Measurements from ENCODE around the gene CREB3L2. TPM values are rescaled to one million over a fixed set of nuclear protein-coding genes. Genes with fewer than 3 reads are reported as not detected.
A peak's percentile ranks its signal among the peaks of the same experiment; 100 is the strongest.

CREB3L2 gene
- total and polyA plus RNA-seq, 2 donors (not counting 1 experiment from before 2014, with no cell fraction given): 39.3 to 63.7 TPM

GRCh38 chr7:137934941-137935883 is 66.7 kb downstream of the CREB3L2 start:
- DNase-seq (ENCODE audit: low read depth in 2 of 2): no peak
- Histone ChIP-seq H3K9ac (ENCODE audit: insufficient read depth, low read length) (no peak overlapping the region), H3K4me3 (replicated peaks in 1 of 4; ENCODE audit: control extremely low read depth in 1 of 4, insufficient read depth in 1 of 4, low read depth in 3 of 4, low read length in 4 of 4) (no peak overlapping the region), H3K4me2 (ENCODE audit: extremely low read depth, insufficient read depth, low read length) (peak overlapping the region; percentile 16), H3K4me1 (ENCODE audit: control insufficient read depth, extremely low read depth, insufficient read depth, low read length) (peaks cover 48% of the 10 kb centered on the region), H3K27me3 (ENCODE audit: control insufficient read depth, insufficient read depth, low read length) (no peaks in the 10 kb centered on the region), H3K27ac (ENCODE audit: insufficient read depth, low read length) (peak overlapping the region; percentile 26), H3K36me3 (ENCODE audit: control insufficient read depth, insufficient read depth, low read length) (no peaks in the 10 kb centered on the region), H2AFZ (ENCODE audit: low read length) (no peak overlapping the region), H3K9me3 (ENCODE audit: control insufficient read depth, insufficient read depth, low read depth, low read length) (no peaks in the 10 kb centered on the region), H4K20me1 (ENCODE audit: control insufficient read depth, extremely low read depth, insufficient read depth, low read length) (no peaks in the 10 kb centered on the region), H3K79me2 (ENCODE audit: control insufficient read depth, insufficient read depth, low read length) (peaks cover 72% of the 10 kb centered on the region)
- TF ChIP-seq CTCF (conservative IDR thresholded peaks at IDR 0.05 in 1 of 2, IDR thresholded peaks at IDR 0.05 in 1 of 2; ENCODE audit: low read depth in 1 of 2, low read length in 2 of 2) (no peak), EZH2 (IDR thresholded peaks at IDR 0.05; ENCODE audit: low read length, missing control alignments) (no peak)

GRCh38 chr7:137934176-137934826 is 67.6 kb downstream of the CREB3L2 start:
- no peaks in the 10 kb centered on the region for H4K20me1 ChIP-seq (ENCODE audit: control insufficient read depth, extremely low read depth, insufficient read depth, low read length)
- H3K27ac ChIP-seq (ENCODE audit: insufficient read depth, low read length): peak overlapping the region; percentile 79
- H3K9ac ChIP-seq (ENCODE audit: insufficient read depth, low read length): no peak overlapping the region
- no peaks in the 10 kb centered on the region for H3K27me3 ChIP-seq (ENCODE audit: control insufficient read depth, insufficient read depth, low read length)
- no peak overlapping the region for H3K4me2 ChIP-seq (ENCODE audit: extremely low read depth, insufficient read depth, low read length)
- no peak overlapping the region for H2AFZ ChIP-seq (ENCODE audit: low read length)
- no peaks in the 10 kb centered on the region for H3K9me3 ChIP-seq (ENCODE audit: control insufficient read depth, insufficient read depth, low read depth, low read length)
- TF ChIP-seq EZH2 (IDR thresholded peaks at IDR 0.05; ENCODE audit: low read length, missing control alignments) (no peak), CTCF (conservative IDR thresholded peaks at IDR 0.05 in 1 of 2, IDR thresholded peaks at IDR 0.05 in 1 of 2; ENCODE audit: low read depth in 1 of 2, low read length in 2 of 2) (no peak)
- peaks cover 50% of the 10 kb centered on the region for H3K4me1 ChIP-seq (ENCODE audit: control insufficient read depth, extremely low read depth, insufficient read depth, low read length)
- no peaks in the 10 kb centered on the region for H3K36me3 ChIP-seq (ENCODE audit: control insufficient read depth, insufficient read depth, low read length)
- no peak overlapping the region for H3K4me3 ChIP-seq (replicated peaks in 1 of 4; ENCODE audit: control extremely low read depth in 1 of 4, insufficient read depth in 1 of 4, low read depth in 3 of 4, low read length in 4 of 4)
- peaks cover 66% of the 10 kb centered on the region for H3K79me2 ChIP-seq (ENCODE audit: control insufficient read depth, insufficient read depth, low read length)
- DNase-seq (ENCODE audit: low read depth in 2 of 2): no peak

GRCh38 chr7:137933270-137934017 is 68.4 kb downstream of the CREB3L2 start:
- Histone ChIP-seq H3K4me3 (replicated peaks in 1 of 4; ENCODE audit: control extremely low read depth in 1 of 4, insufficient read depth in 1 of 4, low read depth in 3 of 4, low read length in 4 of 4) (no peak overlapping the region), H3K27ac (ENCODE audit: insufficient read depth, low read length) (peak overlapping the region; percentile 79), H3K79me2 (ENCODE audit: control insufficient read depth, insufficient read depth, low read length) (peaks cover 68% of the 10 kb centered on the region), H2AFZ (ENCODE audit: low read length) (no peak overlapping the region), H3K27me3 (ENCODE audit: control insufficient read depth, insufficient read depth, low read length) (no peaks in the 10 kb centered on the region), H3K36me3 (ENCODE audit: control insufficient read depth, insufficient read depth, low read length) (no peaks in the 10 kb centered on the region), H3K4me1 (ENCODE audit: control insufficient read depth, extremely low read depth, insufficient read depth, low read length) (peaks cover 50% of the 10 kb centered on the region), H3K9ac (ENCODE audit: insufficient read depth, low read length) (no peak overlapping the region), H4K20me1 (ENCODE audit: control insufficient read depth, extremely low read depth, insufficient read depth, low read length) (no peaks in the 10 kb centered on the region), H3K4me2 (ENCODE audit: extremely low read depth, insufficient read depth, low read length) (peak overlapping the region; percentile 28), H3K9me3 (ENCODE audit: control insufficient read depth, insufficient read depth, low read depth, low read length) (no peaks in the 10 kb centered on the region)
- no peak for TF ChIP-seq CTCF (conservative IDR thresholded peaks at IDR 0.05 in 1 of 2, IDR thresholded peaks at IDR 0.05 in 1 of 2; ENCODE audit: low read depth in 1 of 2, low read length in 2 of 2)
- TF ChIP-seq EZH2 (IDR thresholded peaks at IDR 0.05; ENCODE audit: low read length, missing control alignments): no peak
- DNase-seq (ENCODE audit: low read depth in 2 of 2): peak; percentile 73 to 84

All from fibroblast of lung (primary cell).